GM12801 (cell line): Measurements from ENCODE around the gene GATA3.

ENCODE experiments used
- TF ChIP-seq, protein P1 (sequence below): IDR thresholded peaks from one replicate; pipeline ENCODE4 v1.5.1; 2011; ENCODE audit warnings: control low read depth; ENCODE audit not compliant: insufficient read length; ENCODE audit errors: extremely low read depth

Gene GATA3

DNA sequence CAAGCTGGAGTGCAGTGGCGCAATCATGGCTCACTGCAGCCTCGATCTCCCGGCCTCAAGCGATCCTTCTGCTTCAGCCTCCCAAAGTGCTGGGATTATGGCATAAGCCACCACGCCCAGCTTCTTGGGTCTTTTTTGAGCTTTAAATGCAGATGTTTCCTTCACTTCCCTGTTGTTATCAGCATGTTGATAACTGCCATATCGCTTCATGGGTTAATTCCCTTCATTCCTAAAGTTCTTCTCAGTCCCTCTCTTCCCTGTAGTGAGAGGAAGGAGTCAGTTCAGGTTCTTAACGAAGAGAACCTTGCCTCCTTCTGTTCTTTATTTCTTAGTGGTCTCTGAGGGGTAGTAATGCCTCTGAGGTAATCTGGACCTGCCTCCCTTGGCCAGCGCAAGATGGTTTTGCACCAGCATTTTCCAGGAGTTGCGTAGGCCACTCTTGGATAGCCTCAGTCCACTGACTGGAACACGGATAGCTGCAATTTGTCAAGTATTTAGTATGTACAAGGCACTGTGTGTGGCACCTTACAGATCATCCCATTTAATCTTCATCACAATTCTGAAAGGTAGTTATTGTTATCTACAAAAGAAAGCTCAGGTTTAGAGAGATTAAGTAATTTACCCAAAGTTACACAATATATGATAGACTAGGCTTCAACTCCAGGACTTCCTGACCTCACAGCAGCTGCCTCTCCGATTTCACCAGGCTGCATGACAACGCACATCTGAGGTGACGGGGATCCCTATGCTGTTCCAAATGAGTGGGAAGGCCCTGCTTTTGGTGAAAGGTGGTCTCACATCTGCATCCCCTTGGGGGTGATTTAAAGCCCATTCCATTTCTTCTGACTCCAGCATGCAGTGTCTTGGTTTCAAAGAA, 60.5 kb downstream of the GATA3 start:
- TF ChIP-seq, protein P1, sequence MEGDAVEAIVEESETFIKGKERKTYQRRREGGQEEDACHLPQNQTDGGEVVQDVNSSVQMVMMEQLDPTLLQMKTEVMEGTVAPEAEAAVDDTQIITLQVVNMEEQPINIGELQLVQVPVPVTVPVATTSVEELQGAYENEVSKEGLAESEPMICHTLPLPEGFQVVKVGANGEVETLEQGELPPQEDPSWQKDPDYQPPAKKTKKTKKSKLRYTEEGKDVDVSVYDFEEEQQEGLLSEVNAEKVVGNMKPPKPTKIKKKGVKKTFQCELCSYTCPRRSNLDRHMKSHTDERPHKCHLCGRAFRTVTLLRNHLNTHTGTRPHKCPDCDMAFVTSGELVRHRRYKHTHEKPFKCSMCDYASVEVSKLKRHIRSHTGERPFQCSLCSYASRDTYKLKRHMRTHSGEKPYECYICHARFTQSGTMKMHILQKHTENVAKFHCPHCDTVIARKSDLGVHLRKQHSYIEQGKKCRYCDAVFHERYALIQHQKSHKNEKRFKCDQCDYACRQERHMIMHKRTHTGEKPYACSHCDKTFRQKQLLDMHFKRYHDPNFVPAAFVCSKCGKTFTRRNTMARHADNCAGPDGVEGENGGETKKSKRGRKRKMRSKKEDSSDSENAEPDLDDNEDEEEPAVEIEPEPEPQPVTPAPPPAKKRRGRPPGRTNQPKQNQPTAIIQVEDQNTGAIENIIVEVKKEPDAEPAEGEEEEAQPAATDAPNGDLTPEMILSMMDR: no peak

DNA sequence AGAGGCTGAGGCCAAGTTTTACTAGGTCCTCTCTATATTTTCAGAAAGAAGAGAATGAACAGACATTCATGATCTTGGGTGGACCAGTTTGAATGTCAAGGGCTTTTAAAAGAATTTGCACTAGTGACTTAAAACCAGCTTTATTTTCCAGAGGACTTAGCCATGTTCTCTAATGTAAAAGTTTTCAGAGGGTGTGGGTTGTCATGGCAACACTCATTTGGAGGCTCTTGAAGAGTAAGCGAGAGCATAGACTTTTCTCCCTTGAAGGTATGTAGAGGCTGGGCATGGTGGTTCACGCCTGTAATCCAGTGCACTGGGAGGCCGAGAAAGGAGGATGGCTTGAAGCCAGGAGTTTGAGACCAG, 61.1 kb downstream of the GATA3 start:
- TF ChIP-seq, protein P1: no peak

GRCh38 chr10:8116474-8116873, 62.0 kb downstream of the GATA3 start:
- TF ChIP-seq, protein P1: no peak

GRCh38 chr10:8116926-8117493, 62.5 kb downstream of the GATA3 start:
- TF ChIP-seq, protein P1: no peak

DNA sequence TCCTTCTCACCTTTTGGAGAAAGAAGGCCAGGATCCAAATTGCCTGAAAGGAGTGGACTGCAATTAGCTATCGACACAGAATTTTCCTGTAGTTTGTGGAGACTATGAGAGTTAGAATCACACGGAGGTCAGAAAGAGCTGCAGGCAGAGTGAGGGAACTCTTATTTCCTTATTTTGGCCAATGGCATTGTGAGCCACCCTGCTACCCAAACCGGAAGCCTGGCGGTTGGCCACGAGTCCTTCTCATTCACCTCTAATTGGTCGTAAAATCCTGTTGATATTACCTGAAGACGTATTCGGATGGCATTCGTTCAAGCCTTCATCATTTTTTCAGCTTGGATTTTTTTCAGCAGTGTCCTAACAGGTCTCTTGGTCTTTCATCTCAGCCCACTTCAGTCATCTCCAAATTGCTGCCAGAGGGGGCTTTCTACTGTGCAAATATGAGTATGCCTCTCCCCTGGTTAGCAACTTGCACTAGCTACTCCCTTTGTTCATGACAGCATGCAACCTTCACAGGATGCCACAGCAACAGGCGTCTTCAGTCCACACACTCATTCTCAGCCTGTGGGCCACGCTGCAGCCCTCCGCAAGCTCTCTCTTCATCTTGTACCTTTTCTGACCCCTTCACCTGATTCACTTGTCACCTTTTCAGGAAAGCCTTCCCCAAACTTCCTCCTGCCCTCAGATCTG, 66.9 kb downstream of the GATA3 start:
- TF ChIP-seq, protein P1: no peak

- TF ChIP-seq, protein P1: no peak
These were observed 68.3 kb downstream of the GATA3 start for GRCh38 chr10:8122611-8123369.

GRCh38 chr10:8124436-8124835, 69.9 kb downstream of the GATA3 start:
- TF ChIP-seq, protein P1: no peak
